ENCODE measurements around the gene ANXA6.

ANXA6 gene

GRCh38 chr5:151151793-151152192, 5.8 kb downstream of the ANXA6 start:
- DNase-seq, result peak; percentile 97

- no peak for DNase-seq
Observed at GRCh38 chr5:151151263-151151660, 6.3 kb downstream of the ANXA6 start.

GRCh38 chr5:151150471-151151262, 6.9 kb downstream of the ANXA6 start:
- DNase-seq, result peak; percentile 96

- DNase-seq, result no peak
Observed at GRCh38 chr5:151148583-151148982, 9.0 kb downstream of the ANXA6 start.

- DNase-seq, result no peak
Observed at GRCh38 chr5:151147033-151147432, 10.5 kb downstream of the ANXA6 start.

GRCh38 chr5:151146061-151146460, 11.5 kb downstream of the ANXA6 start:
- no peak for DNase-seq

GRCh38 chr5:151144922-151145321, 12.7 kb downstream of the ANXA6 start:
- no peak for DNase-seq

GRCh38 chr5:151144275-151144674, 13.3 kb downstream of the ANXA6 start:
- DNase-seq, result no peak

- no peak for DNase-seq
Observed at GRCh38 chr5:151143645-151144044, 13.9 kb downstream of the ANXA6 start.

- no peak for DNase-seq
Observed at GRCh38 chr5:151142933-151143332, 14.6 kb downstream of the ANXA6 start.

GRCh38 chr5:151141535-151141934, 16.0 kb downstream of the ANXA6 start:
- no peak for DNase-seq

- DNase-seq, result no peak
Observed at GRCh38 chr5:151140686-151141459, 16.7 kb downstream of the ANXA6 start.

- DNase-seq, result no peak
Observed at GRCh38 chr5:151139646-151140045, 17.9 kb downstream of the ANXA6 start.

GRCh38 chr5:151139015-151139414, 18.6 kb downstream of the ANXA6 start:
- DNase-seq, result no peak

GRCh38 chr5:151138114-151138513, 19.5 kb downstream of the ANXA6 start:
- DNase-seq, result no peak

- no peak for DNase-seq
Observed at GRCh38 chr5:151137067-151137825, 20.3 kb downstream of the ANXA6 start.

- no peak for DNase-seq
Observed at GRCh38 chr5:151134228-151134627, 23.4 kb downstream of the ANXA6 start.

GRCh38 chr5:151132963-151133362, 24.6 kb downstream of the ANXA6 start:
- peak; percentile 34 for DNase-seq

- DNase-seq, result no peak
Observed at GRCh38 chr5:151130922-151131891, 26.4 kb downstream of the ANXA6 start.

- DNase-seq, result no peak
Observed at GRCh38 chr5:151130235-151130921, 27.2 kb downstream of the ANXA6 start.

GRCh38 chr5:151128817-151129216, 28.8 kb downstream of the ANXA6 start:
- no peak for DNase-seq

- no peak for DNase-seq
Observed at GRCh38 chr5:151127926-151128325, 29.7 kb downstream of the ANXA6 start.

All from GF-D8 (cell line).